Activated T-helper 1 cell treated with anti-CD3 and anti-CD28 coated beads, Interleukin-2, amount 50 U/mL, for 16 hours (primary cell): ENCODE data around the gene MAP1LC3B2.

Source experiments
- DNase-seq, 2 donors: peaks; one replicate each; pipeline ENCODE4 v3.0.0-alpha.2; 2020; ENCODE audit warnings: low read depth in 1 of 2, low spot score in 1 of 2

Gene MAP1LC3B2

DNA sequence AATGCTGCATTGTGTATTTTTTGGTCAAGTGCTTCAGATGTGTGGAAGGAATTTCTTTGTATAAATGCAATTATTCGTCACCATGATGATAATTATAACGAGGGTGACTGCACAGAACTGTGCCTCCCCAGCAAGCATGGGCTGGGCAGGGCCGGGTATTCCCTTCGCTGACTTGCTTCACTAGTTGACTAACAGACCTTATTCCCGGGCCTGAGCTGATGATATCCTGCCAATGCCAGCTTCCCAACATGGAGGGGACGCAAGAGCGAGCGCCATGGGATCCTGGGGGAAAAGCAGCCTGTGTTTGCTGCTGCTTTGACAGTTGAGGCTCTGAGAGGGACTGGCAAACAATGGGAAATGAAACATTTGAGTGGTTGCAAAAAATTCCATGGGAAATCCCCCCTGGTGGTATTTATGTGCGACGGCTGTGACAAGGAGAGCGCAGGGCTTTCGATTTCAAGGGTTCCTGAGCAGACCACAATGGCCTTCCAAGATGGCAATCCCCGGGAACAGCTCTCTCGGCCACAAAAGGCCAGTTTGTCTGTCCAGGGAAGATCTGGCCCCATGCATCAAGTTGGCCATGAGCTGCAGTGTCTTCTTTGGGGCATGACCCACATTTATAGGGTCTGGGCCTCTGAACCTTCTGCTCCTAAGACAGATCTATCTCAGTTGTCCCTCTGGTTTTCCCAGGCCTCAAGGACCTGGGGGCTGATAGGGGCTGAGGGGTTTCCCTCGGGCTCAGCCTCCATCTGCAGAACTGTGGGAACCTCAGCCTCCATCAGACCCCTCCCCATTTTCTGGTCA is 21.9 kb upstream of the MAP1LC3B2 start:
- DNase-seq, result no peak

DNA sequence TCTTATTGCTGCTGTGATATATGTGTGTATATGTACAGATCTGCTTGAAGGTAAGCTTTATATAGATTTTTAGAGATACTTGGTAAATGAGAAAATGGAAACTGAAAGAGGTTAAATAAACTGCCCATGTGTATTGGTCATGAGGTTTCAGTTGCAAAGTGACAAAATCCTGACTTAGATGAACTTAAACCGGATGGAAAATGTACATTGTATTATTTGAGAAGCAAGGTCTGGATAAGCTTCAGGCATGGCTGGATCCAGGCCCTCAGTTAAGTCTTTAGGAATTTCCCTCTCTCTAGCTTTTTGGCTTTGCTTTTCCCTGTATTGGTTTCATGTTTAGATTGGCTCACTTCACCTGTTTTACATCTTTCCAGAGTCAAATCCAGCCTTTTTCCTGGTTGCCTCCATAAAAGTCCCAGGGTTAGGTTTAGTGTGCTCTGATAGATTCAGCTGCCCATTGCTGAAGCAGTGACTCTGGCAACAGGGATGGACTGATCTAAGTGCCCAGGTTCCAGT is 21.0 kb upstream of the MAP1LC3B2 start:
- no peak for DNase-seq

DNA sequence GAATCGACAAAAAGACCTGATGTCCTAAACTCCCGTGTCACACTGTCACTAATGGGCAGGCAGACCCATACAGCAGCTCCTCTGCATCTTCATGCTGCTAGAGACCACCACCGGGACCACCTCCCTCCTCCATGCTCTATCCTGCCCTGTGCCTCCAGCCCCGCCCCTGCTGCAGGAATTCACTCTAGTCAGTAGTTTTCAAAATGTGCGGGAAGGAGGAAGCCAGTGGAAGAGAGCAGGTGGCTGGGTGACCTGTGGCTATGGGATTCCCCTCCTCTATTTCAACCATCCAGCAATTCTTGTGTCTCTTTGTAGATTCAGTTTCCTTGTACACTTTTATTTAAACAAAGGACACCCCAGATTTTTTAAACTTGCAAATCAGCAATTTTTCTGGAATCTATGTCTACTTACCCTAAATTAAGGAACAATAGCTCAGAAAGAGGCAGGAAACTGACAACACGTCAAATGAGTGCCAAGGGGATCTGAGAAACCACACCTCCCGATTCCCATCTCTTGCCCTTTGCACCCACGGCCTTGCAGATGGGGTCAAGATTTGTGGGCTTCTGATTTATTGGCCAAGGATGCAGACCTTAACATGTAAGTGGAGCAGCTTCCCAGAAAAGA is 20.4 kb upstream of the MAP1LC3B2 start:
- no peak for DNase-seq

DNA sequence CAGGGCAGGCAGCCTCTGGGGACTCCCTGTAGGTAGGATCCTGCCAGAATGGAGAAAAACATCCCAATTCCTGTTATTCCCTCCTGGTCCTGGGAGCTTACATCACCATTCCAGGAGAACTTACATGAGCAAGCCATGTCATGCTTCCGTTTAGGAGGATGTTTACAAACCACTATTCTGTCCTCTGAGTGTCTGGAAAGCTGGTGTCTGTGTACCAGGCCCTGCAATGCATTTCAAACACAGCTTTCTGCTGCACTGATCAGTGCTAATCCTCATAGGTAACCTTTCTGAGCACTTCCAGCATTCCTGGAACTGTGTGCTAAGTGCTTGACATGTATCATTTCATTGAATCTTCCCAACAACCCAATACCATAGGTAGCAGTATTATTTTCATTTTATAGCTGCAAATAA is 19.8 kb upstream of the MAP1LC3B2 start:
- no peak for DNase-seq

DNA sequence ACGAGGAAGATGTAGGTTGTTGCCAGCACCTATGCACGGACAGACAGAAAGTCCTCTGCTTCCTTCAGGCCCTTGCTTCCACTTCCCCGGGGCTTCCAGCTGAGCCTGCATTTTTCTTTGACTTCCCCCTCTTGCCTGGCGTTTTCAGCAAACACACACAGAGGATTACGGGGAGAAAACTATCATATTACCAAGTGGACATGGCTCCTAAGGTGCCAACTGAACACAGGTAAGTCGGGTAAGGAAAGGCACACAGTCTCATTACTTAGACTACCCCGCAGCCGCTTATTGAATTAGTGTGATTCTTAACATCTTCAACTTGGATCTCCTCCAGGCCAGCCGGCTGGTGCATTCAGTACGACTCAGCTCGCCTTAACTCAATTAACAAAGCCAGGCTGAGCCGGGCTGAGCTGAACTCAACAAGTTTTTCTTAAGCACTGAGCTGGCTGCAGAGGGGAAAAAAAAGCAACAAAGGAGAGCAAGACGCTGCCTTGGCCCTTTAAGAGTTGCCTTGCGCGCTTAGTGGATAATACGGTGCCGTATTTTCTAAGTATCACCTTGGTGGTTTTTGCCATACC is 19.2 kb upstream of the MAP1LC3B2 start:
- DNase-seq, result no peak

DNA sequence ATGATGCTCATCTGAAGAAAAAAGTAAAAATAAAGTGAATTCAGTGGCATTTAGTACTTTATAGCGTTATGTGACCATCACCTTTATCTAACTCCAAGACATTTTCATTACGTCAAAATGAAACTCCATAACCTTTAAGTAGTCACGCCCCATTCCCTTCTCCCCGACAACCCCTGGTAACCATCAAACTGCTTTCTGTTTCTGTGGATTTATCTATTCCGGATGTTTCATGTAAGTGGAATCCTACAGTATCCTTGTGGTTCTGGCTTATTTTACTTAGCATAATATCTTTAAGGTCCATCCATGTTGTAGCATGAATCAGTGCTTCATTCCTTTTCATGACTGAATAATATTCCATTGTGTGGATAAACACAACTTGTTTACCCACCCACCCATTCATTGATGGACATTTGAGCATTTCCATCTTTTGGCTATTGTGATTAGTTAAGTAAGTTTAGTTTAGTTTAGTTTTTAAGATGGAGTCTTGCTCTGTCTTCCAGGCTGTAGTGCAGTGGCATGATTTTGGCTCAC is 18.5 kb upstream of the MAP1LC3B2 start:
- DNase-seq, result no peak

DNA sequence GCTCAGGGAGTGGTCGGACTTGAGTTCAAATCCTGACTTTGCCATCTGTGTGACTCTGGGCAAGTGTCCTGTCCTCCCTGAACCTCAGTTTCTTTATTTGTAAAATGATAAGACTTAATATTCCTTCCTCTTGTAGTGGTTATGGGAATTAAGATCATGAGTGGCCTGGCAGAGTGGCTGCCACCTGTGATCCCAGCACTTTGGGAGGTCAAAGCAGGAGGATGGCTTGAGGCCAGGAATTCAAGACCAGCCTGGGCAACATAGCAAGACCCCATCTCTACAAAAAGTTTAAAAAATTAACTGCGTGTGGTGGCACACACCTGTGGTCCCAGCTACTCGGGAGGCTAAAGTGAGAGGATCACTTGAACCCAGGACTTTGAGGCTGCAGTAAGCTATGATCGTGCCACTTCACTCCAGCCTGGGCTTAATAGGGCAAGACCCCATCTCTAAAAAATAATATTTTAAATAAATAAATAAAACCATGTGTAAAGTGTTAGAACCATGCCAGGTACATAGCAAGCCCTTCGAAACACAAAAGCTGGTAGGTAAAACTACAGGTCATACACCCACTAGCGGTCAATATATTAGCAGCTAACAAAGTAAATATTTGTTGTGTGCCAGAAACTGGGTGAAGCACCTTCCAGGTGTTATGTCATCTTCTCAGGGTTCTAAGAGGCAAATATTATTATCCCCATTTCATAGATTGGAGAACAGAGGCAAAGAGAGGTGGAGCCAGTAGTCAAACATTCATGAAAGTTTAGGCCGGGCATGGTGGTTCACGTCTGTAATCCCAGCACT is 17.4 kb upstream of the MAP1LC3B2 start:
- no peak for DNase-seq

DNA sequence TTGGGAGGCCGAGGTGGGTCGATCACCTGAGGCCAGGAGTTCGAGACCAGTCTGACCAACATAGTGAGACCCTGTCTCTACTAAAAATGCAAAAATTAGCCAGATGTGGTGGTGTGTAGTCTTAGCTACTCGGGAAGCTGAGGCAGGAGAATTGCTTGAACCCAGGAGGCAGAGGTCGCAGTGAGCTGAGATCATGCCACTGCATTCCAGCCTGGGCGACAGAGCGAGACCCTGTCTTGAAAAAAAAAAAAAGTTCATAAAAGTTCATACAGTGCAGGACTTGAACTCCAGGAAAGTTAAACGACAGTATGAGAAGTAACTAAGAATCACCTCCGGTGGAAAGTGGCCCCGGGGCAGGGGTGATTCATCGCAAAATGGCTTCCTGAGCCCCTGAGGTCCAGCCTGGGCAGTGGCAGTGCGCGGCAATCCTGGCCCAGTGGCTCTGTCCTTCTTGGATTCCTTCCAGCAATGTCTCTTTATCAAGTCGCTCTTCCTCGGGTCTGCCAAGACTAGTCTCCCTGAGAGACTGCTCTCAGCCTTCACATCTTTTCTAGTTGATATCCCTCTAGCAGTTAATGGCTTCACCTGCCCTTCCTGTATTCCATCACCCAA is 16.7 kb upstream of the MAP1LC3B2 start:
- no peak for DNase-seq

DNA sequence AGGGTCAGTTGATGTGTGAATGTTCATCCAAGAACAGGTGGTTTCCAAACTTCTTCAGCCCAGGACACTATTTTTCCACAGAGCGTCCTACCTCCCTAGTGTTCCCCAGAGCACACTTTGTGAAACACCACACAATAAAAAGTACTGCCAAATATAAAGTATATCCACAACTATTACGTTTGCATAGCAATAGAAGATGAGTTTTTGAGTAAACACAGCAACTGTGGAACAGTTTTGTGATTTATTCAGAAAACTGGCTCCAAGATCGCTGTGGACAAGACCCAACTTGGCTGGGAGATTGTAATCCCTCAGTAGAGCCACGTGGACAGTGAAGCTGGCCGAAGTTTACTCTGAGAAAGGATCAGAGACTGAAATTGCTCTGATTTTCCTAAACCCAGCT is 14.5 kb upstream of the MAP1LC3B2 start:
- DNase-seq, result no peak

DNA sequence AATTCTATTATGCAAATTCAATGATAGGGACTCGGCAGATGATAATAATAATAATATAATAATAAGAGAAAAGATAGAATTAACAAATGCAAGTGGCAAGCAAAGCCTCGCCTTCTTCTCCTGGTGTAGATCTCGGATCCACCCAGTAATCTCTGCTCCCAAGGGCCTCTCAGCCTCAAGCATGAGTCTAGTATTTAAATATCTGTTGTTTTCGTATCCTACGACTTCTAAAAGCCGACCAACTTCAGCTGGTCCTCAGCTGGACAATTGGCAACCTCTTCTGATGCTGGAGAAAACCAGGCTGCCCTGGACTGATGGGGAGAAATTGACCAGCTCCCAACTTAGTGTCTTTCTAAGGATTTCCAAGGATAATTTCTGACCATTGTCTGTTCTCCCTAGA is 14.0 kb upstream of the MAP1LC3B2 start:
- DNase-seq, result no peak

DNA sequence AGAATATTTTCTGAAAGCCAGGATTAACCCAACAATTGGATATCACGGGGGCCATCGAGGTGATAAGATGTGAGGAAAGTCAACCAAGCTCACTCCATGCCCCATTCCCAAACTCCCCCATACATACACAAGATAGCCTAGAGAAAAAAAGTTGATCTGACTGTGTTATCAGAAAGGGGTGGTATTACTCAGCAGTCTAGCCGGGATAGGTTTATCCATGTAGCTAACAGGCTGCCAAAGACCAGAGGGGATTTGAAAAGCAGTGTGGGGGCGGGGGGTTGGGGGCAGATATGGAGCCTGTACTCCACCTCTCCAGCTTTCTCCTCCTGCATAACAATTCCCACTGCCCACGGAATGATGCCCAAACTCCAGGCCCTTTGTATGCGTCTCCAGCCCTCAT is 13.2 kb upstream of the MAP1LC3B2 start:
- no peak for DNase-seq

DNA sequence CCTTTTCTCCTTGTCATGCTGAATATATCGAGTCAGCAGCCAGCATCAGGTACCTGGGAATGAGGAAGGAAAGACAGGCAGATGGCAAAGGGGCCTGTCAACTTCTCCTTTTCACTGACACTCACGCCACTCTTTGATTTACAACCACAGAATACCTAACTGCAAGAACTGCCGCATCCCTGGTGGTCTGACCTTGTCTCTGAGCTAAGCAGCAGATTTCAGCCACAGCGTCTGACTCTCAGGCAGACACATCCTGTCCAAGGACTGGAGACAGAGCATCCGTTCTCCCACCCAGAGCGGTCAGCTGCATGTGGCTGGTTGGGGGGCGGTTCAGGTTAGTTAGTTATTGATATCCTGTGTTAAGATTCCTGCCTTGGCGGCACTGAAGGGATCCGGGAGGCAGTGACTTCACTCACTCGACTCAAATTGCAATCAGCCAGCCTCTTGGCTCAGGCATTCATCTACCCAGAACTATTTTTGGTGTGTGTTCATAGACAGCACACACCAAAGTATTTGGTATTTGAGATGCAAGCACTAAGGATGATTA is 11.2 kb upstream of the MAP1LC3B2 start:
- no peak for DNase-seq

DNA sequence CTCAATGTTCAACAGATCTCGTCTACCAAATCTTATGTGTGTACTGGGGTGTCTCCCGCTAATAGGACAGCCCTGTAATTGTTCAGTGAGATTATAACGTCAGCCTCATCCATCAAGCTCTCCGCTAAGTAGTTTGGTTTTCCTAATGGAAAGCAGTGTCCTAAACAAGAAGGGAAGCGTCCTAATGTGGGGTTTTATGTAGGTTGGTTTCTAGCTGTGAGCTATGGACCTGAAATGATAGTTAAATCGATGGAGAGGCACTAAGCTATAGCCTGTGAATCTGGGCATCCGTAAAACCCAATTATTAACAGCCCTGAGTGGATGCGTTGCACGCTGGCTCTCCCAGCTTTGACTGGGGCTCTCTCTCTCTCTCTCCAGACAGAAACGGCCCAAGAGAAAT is 9.2 kb upstream of the MAP1LC3B2 start:
- DNase-seq, result no peak

DNA sequence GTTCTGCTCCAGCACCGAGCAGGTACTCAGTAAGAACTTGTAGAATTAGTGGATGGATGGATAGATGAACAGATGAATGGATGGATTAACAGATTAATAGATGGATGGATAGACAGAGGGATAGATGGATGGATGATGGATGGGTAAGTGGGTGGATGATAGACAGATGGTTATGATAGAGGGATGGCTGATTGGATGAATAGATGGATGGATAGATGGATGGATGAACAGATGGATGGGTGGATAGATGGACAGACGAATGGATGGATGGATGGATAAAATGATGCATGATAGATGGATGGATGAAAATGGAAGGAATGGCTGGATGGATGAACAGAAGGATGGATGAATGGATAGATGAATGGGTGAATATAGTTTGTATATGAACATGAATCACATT is 8.0 kb upstream of the MAP1LC3B2 start:
- DNase-seq, result no peak

DNA sequence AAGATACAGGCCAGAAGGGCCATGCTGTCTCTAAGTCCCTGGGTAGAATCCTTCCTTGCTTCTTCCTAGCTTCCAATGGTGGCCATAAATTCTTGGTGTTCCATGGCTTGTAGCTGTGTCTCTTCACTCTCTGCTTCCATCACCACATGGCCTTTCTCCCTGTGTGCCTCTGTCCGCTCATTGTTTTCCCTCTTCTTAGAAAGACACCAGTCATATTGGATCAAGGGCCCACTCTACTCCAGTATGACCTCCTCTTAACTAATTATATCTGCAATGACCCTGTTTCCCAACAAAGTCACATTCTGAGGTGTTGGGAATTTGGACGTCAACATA is 7.6 kb upstream of the MAP1LC3B2 start:
- DNase-seq, result no peak

DNA sequence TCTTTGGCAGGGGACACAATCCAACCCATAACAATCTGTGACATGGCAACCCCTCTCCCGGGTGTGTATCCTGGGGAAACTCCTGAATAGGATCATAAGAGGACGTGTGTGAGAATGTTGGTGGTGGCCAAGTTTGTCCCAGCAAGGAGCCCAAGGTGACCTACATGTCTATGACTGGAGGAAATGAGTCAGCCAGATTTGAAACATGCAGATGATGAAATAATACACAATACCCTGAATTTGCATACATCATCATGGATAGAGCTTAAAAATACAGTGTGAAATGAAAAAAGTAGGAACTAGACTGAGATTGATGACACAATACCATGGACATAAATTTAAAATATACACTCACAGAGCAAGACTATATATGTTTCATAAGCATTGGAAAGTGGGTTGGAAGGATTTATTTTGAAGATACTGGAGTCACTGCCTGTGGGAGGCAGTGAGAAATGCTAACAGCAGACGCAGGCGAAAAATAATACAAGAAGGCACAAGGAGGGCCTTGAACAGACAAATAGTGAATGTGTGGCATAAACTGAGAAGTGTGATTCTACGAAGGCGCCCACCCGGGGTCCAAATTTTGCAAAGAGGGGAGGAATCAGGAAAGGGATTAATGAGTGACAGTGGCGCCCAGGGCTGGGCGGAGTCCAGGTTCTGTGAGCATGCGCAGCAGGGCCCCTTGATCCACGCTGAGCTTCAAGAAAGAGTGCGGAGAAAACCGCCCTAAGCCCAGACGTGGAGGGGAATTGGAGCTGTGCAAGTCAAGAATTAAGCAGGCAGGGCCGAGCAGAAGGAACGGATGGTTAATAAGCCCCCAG is 7.0 kb upstream of the MAP1LC3B2 start:
- DNase-seq, result no peak

DNA sequence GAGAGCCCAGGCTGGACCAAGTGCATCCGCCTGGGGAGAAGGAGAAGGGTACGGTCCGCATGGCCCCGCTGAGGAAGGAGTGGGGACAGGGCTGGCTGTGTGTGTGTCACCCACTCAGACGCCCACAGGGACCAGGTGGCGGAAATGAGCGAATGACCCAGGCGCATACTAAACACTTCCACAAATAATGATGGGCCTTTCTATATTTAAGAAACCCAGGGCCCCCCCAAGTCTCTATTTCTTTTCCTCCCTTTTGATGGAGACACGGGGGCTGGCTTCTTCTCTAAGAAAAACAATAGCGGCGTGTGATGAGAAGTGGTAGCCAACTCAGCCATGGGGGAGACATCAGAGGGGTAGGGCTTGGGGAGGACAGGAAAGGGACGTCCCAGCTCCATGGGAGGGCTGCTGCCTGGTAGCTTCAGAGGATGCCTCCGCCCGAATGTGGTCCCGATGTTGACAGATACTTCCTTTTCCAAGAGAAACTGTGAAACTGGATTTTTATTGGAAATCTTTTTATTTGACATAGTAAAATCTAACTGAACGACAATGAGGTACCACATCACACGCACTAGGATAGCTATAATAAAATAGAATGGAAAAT is 6.3 kb upstream of the MAP1LC3B2 start:
- DNase-seq, result no peak

DNA sequence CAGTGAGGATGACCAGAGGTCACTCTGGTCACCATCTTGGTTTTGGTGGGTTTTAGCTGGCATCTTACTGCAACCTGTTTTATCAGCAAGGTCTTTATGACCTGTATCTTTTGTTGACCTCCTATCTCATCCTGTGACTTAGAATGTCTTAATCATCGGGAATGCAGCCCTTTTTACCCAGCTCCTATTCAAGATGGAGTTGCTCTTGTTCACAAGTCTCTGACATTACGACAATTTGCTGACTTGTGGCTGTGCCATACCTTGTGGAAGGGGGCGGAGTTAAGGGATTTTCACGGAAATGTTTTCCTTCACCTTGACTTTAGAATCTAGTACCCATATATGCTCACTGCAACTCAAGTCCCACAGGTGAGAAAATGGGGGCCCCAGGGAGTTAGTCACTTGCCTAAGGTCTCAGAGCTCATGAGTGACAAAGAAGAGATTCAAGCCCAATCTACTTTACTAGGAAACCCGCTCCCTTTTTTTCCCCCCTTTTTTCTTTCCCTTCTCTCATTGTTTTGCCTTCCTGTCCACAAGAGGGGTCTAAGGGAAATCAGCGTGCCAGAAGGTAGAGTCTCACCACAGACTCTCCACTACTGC is 2.7 kb upstream of the MAP1LC3B2 start:
- no peak for DNase-seq
